T-helper 9 cell (primary cell): ENCODE measurements around the gene CXorf66.
"Not testable (repeated sequence)": the region's sequence is repeated elsewhere in the genome, so short reads cannot be mapped to it uniquely, and the experiment has no call there.

Experiments
- DNase-seq: peaks from one replicate; pipeline ENCODE4 v3.0.0-alpha.2; 2020
- total RNA-seq, 2 donors: gene quantifications; one replicate each; lab custom pipeline; 2026; lab: John Stamatoyannopoulos, UW

Gene CXorf66
- 0 reads per million in 2 donors for total RNA-seq

- no peak for DNase-seq
These were observed at the start of gene CXorf66 for GRCh38 chrX:139965421-139965820. CXorf66 (minus strand) TSS chrX:139965521; CDS start chrX:139965496, 25 bp downstream.

- no peak for DNase-seq
These were observed 17.5 kb upstream of the CXorf66 start for GRCh38 chrX:139982856-139983255.

- no peak for DNase-seq
These were observed 9.2 kb upstream of the CXorf66 start for GRCh38 chrX:139974471-139974870.

- no peak for DNase-seq
These were observed 7.6 kb upstream of the CXorf66 start for GRCh38 chrX:139972629-139973624.

GRCh38 chrX:139972113-139972512, 6.8 kb upstream of the CXorf66 start:
- DNase-seq = no peak

- no peak for DNase-seq
These were observed 6.1 kb upstream of the CXorf66 start for GRCh38 chrX:139971394-139971749.

- no peak for DNase-seq
These were observed 4.0 kb upstream of the CXorf66 start for GRCh38 chrX:139969286-139969685.

GRCh38 chrX:139967750-139968149, 2.4 kb upstream of the CXorf66 start:
- no peak for DNase-seq

- no peak for DNase-seq
These were observed 2.0 kb upstream of the CXorf66 start for GRCh38 chrX:139967300-139967699.

- not testable (repeated sequence) for DNase-seq
These were observed 838 bp upstream of the CXorf66 start for GRCh38 chrX:139966159-139966558.

GRCh38 chrX:139961091-139961490, 4.2 kb downstream of the CXorf66 start:
- not testable (repeated sequence) for DNase-seq

- DNase-seq = no peak
These were observed 15.6 kb downstream of the CXorf66 start for GRCh38 chrX:139949703-139950102.

GRCh38 chrX:139945075-139945474, 20.2 kb downstream of the CXorf66 start:
- no peak for DNase-seq

- no peak for DNase-seq
These were observed 29.1 kb downstream of the CXorf66 start for GRCh38 chrX:139936259-139936658.

- DNase-seq = no peak
These were observed 31.4 kb downstream of the CXorf66 start for GRCh38 chrX:139933904-139934303.

- DNase-seq = peak; percentile 78
These were observed 32.2 kb downstream of the CXorf66 start, which contains the start of gene ATP11C for GRCh38 chrX:139932901-139933796. ATP11C (minus strand) TSS chrX:139933053; CDS start chrX:139932042, 1,011 bp downstream.

GRCh38 chrX:139932073-139932900, 33.0 kb downstream of the CXorf66 start:
- peak; percentile 43 for DNase-seq

- no peak for DNase-seq
These were observed 33.7 kb downstream of the CXorf66 start for GRCh38 chrX:139931646-139932072.

- DNase-seq = no peak
These were observed 34.2 kb downstream of the CXorf66 start for GRCh38 chrX:139930916-139931645.

GRCh38 chrX:139930401-139930800, 34.9 kb downstream of the CXorf66 start:
- DNase-seq = no peak

- DNase-seq = no peak
These were observed 35.4 kb downstream of the CXorf66 start for GRCh38 chrX:139929876-139930275.
